ENCODE measurements around the gene DOK3. TPM values are rescaled to one million over a fixed set of nuclear protein-coding genes. Genes with fewer than 3 reads are reported as not detected.

The DOK3 gene
- total RNA-seq, 1 donor from 2014 or later: 16.3 TPM

GRCh38 chr5:177531209-177531940, 21.7 kb upstream of the DOK3 start:
- Histone ChIP-seq H3K4me2 (ENCODE audit: low read length) (no peak overlapping the region), H3K79me2 (ENCODE audit: insufficient read depth, low read length) (peaks cover 18% of the 10 kb centered on the region), H4K20me1 (ENCODE audit: insufficient read depth, low read length) (peaks cover 76% of the 10 kb centered on the region), H3K9me3 (ENCODE audit: insufficient read depth, low read depth, low read length) (no peaks in the 10 kb centered on the region), H3K4me3 (ENCODE audit: insufficient read depth, low read depth, low read length) (no peak overlapping the region), H3K4me1 (ENCODE audit: insufficient read depth, low read length) (no peaks in the 10 kb centered on the region), H2AFZ (ENCODE audit: low read depth, low read length) (no peak overlapping the region), H3K27ac (ENCODE audit: low read depth, low read length) (no peak overlapping the region), H3K36me3 (ENCODE audit: insufficient read depth, low read length) (peaks cover 20% of the 10 kb centered on the region), H3K9ac (ENCODE audit: low read length) (no peak overlapping the region), H3K27me3 (ENCODE audit: insufficient read depth, low read length) (no peaks in the 10 kb centered on the region)
- DNase-seq (ENCODE audit: low read depth): no peak
- Mint-ChIP-seq H3K4me3 (ENCODE audit: unreplicated experiment) (no peak overlapping the region), H3K4me1 (ENCODE audit: low read depth, unreplicated experiment) (peaks cover 14% of the 10 kb centered on the region), H3K27me3 (ENCODE audit: low read depth, unreplicated experiment) (no peaks in the 10 kb centered on the region), H3K27ac (ENCODE audit: unreplicated experiment) (no peak overlapping the region), H3K36me3 (ENCODE audit: low read depth, unreplicated experiment) (peaks cover 15% of the 10 kb centered on the region), H3K9me3 (ENCODE audit: unreplicated experiment) (no peaks in the 10 kb centered on the region)
- FAIRE-seq: no peak
- TF ChIP-seq, protein P1, sequence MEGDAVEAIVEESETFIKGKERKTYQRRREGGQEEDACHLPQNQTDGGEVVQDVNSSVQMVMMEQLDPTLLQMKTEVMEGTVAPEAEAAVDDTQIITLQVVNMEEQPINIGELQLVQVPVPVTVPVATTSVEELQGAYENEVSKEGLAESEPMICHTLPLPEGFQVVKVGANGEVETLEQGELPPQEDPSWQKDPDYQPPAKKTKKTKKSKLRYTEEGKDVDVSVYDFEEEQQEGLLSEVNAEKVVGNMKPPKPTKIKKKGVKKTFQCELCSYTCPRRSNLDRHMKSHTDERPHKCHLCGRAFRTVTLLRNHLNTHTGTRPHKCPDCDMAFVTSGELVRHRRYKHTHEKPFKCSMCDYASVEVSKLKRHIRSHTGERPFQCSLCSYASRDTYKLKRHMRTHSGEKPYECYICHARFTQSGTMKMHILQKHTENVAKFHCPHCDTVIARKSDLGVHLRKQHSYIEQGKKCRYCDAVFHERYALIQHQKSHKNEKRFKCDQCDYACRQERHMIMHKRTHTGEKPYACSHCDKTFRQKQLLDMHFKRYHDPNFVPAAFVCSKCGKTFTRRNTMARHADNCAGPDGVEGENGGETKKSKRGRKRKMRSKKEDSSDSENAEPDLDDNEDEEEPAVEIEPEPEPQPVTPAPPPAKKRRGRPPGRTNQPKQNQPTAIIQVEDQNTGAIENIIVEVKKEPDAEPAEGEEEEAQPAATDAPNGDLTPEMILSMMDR (IDR thresholded peaks at IDR 0.05; ENCODE audit: insufficient read depth, low read depth, low read length): no peak

- Mint-ChIP-seq H3K36me3 (ENCODE audit: low read depth, unreplicated experiment) (peaks cover 16% of the 10 kb centered on the region), H3K4me3 (ENCODE audit: unreplicated experiment) (no peak overlapping the region), H3K4me1 (ENCODE audit: low read depth, unreplicated experiment) (peaks cover 14% of the 10 kb centered on the region), H3K27ac (ENCODE audit: unreplicated experiment) (no peak overlapping the region), H3K9me3 (ENCODE audit: unreplicated experiment) (no peaks in the 10 kb centered on the region), H3K27me3 (ENCODE audit: low read depth, unreplicated experiment) (no peaks in the 10 kb centered on the region)
- Histone ChIP-seq H3K4me1 (ENCODE audit: insufficient read depth, low read length) (no peaks in the 10 kb centered on the region), H3K36me3 (ENCODE audit: insufficient read depth, low read length) (peaks cover 20% of the 10 kb centered on the region), H3K27ac (ENCODE audit: low read depth, low read length) (no peak overlapping the region), H3K79me2 (ENCODE audit: insufficient read depth, low read length) (peaks cover 18% of the 10 kb centered on the region), H3K9me3 (ENCODE audit: insufficient read depth, low read depth, low read length) (no peaks in the 10 kb centered on the region), H2AFZ (ENCODE audit: low read depth, low read length) (no peak overlapping the region), H4K20me1 (ENCODE audit: insufficient read depth, low read length) (peaks cover 82% of the 10 kb centered on the region), H3K27me3 (ENCODE audit: insufficient read depth, low read length) (no peaks in the 10 kb centered on the region), H3K4me3 (ENCODE audit: insufficient read depth, low read depth, low read length) (no peak overlapping the region), H3K9ac (ENCODE audit: low read length) (no peak overlapping the region), H3K4me2 (ENCODE audit: low read length) (no peak overlapping the region)
- TF ChIP-seq, protein P1 (IDR thresholded peaks at IDR 0.05; ENCODE audit: insufficient read depth, low read depth, low read length): no peak
- TF ChIP-seq EZH2 (IDR thresholded peaks at IDR 0.05; ENCODE audit: insufficient read depth, low read length): no peak
- FAIRE-seq (no peak), DNase-seq (ENCODE audit: low read depth) (no peak)
Observed at GRCh38 chr5:177530638-177531037, 21.0 kb upstream of the DOK3 start.
